Omental fat pad (tissue), 4 donors: ENCODE measurements around the gene SEC11A. TPM values are rescaled to one million over a fixed set of nuclear protein-coding genes. Genes with fewer than 3 reads are reported as not detected.

Source experiments
- ATAC-seq: fragments of 150-250 bp; one replicate; pipeline ENCODE4 v1.9.1; 2016; ENCODE audit warnings: mild to moderate bottlenecking, moderate library complexity; ENCODE audit not compliant: low FRiP score
- DNase-seq: peaks from one replicate; pipeline ENCODE4 v3.0.0-alpha.2; 2019; ENCODE audit warnings: low spot score
- total RNA-seq, 4 donors: library from RNA; depleted of rRNA; stranded (reverse); fragments of >200 nt; gene quantifications; one replicate each; pipeline ENCODE4 v1.1.0, GENCODE V29; 2016
- TF ChIP-seq, protein P1 (sequence below), 3 donors: fragments of 450-650 bp; IDR thresholded peaks; one replicate each; pipeline ENCODE4 v1.5.1; 2016 to 2017; ENCODE audit warnings: antibody characterized with exemption in 3 of 3, mild to moderate bottlenecking in 3 of 3, moderate library complexity in 2 of 3

Gene SEC11A
- total RNA-seq, 4 donors from 2014 or later = 131 to 191 (median 149) TPM

DNA sequence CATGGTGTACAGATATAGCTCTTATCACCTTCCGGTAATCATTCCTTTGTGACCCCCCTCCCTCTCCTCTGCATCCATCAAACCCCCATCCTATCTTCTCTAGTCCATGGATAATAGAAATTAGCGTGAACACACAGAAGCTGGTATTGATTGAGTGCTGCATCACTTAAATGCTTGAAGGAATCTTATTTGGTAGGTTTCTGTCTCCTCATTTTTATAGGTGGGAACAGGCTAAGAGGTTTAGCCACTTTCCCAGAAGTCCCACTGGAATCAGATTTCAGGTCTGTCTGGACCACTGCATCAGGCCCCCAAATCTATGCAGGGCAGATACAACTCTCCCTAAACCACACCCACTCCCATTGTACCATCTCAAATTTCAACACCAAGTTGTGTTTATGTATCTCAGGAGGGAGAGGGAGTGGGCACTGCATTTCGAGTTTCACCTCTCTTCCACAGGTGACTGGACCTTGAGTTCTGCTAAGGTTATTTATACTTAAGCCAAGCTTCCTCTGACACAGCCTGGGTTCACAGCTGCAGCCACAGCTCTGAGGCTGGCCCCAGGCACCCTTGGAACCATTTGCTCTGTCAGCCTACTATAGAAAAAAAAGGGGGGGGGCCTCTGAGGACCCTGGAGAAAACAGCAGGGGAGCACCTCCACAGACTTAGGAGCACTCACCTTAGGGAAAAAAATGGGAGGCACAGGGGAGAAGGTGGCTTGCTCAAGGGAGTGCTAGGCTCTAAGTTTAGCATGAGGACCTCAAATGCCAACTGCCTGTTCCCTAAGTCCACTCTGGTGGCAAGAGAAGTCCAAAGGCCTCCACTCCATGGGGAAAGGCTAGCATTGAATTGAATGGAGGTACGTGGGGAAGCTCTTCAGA lies 55.8 kb downstream of the SEC11A start:
- DNase-seq = no peak
- TF ChIP-seq, protein P1, sequence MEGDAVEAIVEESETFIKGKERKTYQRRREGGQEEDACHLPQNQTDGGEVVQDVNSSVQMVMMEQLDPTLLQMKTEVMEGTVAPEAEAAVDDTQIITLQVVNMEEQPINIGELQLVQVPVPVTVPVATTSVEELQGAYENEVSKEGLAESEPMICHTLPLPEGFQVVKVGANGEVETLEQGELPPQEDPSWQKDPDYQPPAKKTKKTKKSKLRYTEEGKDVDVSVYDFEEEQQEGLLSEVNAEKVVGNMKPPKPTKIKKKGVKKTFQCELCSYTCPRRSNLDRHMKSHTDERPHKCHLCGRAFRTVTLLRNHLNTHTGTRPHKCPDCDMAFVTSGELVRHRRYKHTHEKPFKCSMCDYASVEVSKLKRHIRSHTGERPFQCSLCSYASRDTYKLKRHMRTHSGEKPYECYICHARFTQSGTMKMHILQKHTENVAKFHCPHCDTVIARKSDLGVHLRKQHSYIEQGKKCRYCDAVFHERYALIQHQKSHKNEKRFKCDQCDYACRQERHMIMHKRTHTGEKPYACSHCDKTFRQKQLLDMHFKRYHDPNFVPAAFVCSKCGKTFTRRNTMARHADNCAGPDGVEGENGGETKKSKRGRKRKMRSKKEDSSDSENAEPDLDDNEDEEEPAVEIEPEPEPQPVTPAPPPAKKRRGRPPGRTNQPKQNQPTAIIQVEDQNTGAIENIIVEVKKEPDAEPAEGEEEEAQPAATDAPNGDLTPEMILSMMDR (IDR thresholded peaks at IDR 0.05) = no peak
- no peak for ATAC-seq

DNA sequence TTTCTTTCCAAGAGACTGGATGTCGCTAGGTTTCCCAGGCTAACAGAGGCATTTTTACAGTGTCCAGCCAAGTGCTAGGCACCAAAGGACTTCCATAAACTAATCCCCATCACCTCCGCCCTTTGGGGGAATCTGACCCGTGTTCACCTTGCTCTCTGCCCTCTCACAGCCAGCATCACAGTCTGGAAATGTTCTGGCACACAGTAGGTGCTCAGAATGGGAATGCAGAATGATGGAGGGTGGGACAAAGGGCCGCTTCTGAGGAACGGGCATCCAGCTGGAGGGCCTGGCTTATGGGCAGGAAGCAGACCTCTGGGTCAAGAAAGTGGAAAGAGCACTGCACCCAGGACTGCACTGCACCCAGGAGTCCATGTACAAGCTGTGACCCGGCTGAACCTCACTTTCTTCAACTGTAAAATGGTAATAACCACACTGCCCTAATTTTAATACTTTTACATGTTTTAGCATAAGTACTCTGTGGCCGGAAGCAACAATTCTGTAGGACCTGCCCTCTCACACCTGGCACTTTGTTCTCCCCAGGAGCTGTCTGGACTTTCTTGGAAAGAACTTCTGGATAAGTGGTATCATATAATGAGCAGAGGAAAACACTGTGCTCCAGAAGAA lies 57.0 kb downstream of the SEC11A start:
- ATAC-seq (no peak), DNase-seq (no peak)
- TF ChIP-seq, protein P1 (IDR thresholded peaks at IDR 0.05) = no peak

DNA sequence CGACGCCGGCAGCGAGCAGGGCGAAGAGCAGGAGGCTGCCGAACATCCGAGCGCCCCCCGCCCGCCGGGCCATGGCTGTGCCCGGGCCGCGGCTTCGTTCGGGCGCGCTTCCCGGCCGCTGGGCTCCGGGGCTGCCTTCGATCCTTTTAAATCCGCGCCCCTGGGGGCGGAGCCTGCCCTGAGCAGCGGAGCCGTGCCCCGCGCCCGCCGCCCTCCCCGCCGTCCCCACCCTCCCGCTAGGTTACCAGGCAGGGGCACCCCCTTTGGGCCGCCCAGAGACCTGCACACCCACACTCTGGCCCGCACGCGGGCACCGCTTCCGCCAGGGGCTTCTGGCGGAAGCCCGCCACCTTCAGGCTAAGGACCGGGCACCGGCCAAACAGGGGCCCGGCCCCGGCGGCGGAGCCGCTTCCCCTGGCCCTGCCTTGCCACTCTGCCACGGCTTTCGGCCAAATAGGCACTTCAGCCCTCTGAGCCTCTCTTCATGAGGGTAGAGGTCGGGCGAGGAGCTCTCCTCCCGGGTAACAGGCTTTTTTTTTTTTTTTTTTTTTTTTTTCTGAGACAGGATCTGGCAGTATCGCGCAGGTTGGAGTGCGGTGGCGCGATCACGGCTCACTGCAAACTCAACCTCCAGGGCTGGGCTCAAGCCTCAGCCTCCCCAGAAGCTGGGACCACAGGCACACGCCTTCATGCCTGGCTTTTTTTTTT lies 57.7 kb downstream of the SEC11A start, which contains the start of gene NMB:
Gene NMB, minus strand, starts transcription at position 120 of the 708 bp plus-strand sequence. Its CDS starts 47 bp downstream, at position 73.
- ATAC-seq = peak; percentile 84
- TF ChIP-seq, protein P1 (IDR thresholded peaks at IDR 0.05) = no peak
- peak; percentile 50 for DNase-seq

DNA sequence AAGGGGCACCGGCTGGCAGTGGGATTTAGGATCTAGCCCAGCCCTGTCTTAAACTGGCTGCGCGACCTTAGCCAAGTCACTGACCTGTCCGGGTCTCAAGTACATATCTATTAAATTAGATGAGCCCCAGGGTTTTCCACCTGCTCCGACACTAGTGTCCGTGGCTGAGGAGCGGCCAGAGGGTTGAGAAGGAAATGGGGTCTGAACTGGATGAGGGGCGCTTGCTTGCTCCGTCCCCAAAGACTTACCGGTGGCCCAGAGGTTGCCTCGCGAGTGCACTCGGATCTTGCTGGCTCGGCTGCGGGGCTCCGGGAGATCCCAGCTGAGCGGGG lies 58.2 kb downstream of the SEC11A start:
- ATAC-seq = no peak
- no peak for DNase-seq
- TF ChIP-seq, protein P1 (IDR thresholded peaks at IDR 0.05) = no peak

DNA sequence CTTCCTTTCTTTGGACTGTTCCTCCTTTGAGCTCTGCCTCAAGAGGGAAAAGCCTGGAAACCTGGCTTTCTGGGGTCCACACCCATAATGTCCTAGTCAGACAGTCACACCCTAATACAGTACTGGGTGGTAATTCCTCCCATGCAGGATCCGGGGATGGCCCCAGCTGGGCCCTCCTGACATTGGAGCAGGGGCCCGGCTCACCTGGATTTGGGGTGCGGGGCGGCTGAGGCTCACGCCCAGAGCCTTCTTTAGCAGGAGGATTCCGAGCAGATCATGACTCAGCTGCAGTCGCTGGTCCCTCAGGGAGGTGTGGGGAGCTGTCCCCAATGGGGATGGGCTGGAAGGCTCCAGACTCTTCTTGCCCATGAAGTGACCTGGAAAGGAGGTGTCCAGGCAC lies 59.0 kb downstream of the SEC11A start:
- ATAC-seq (no peak), DNase-seq (no peak)
- TF ChIP-seq, protein P1 (IDR thresholded peaks at IDR 0.05) = no peak

DNA sequence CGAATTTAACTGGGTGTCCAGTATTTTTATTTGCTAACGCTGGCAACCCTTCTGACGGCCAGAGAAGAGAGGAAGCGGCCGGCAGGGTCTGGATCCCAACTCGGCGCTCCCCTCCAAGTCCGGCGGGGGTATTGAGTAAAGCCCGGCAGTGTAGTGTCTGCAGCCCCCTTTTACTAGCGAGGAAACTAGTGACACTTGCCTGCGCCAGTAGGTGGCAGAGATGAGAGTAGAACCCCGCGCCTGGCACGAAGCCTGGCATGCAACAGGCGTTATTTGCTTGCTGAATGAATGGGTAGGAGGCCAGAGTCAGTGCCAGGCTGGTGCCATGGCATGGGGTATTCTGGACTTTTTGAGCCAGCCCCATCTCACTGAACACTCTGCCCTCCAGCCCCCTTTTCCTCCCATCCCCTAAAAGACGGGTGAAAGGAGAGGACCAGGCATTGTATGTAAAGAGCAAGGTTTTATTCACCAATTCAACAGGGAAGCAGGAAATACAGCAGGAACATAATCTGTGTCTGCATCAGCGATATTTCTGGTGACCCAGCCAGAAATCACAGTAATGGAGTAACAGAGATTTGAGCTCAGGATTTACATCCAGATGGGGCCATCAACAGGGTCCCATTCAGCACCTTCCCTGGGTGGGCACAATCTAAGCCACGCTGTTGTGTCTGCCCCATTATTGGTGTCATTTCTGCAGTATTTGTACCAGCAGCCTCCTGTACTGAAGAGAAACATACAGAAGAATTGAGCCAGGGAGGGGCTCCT lies 61.1 kb downstream of the SEC11A start:
- DNase-seq (peak; percentile 56), ATAC-seq (peak; percentile 32)
- TF ChIP-seq, protein P1 (IDR thresholded peaks at IDR 0.05) = peak in 1 of 3 donors; percentile 20
